HCT116 (cell line): ENCODE data around the gene CIROP. TPM values are rescaled to one million over a fixed set of nuclear protein-coding genes. Genes with fewer than 3 reads are reported as not detected.

Source experiments
- ATAC-seq: fragments of 200-7000 bp; cut with Tn5 transposase; 2 replicates; pipeline ENCODE4 v1.9.1; 2020; ENCODE audit warnings: mild to moderate bottlenecking, moderate library complexity
- BruUV-seq: library from RNA; stranded (reverse); fragments of 400-500 nt; replicated peaks from 2 replicates; lab custom pipeline; 2021; lab: Mats Ljungman, UMichigan
- CTCF ChIA-PET: fragments of 300-600 bp; sonication (Branson Sonifier 250); formaldehyde crosslinking; loops from one replicate; lab custom pipeline; 2021; ENCODE audit warnings: antibody characterized with exemption; lab: Charles Lee
- POLR2A ChIA-PET: fragments of 300-600, 350-600 bp; sonication (Branson Sonifier 250); formaldehyde crosslinking; loops from one replicate; lab custom pipeline; 2021; ENCODE audit warnings: antibody characterized with exemption; lab: Charles Lee
- RAD21 ChIA-PET, 2 experiments: fragments of 300-600 bp; sonication (Branson Sonifier 250); formaldehyde crosslinking; loops; one replicate each; lab custom pipeline; 2023; ENCODE audit warnings: low total read pairs in 2 of 2; ENCODE audit not compliant: uncharacterized antibody in 2 of 2, unreplicated experiment in 2 of 2, low non-redundant PET in 1 of 2; lab: Charles Lee
- DNase-seq: peaks from one replicate; pipeline ENCODE4 v3.0.0-alpha.2; 2010; ENCODE audit warnings: low read depth, low spot score
- H2AFZ ChIP-seq: fragments of 200-600 bp; shearing (Covaris generic), sonication (generic); 2 replicates; pipeline ENCODE4 v1.6.1; 2017; ENCODE audit warnings: low read depth, mixed run types, mixed read lengths, antibody characterized with exemption, low read length; ENCODE audit not compliant: poor library complexity, severe bottlenecking
- H3K27ac ChIP-seq: 2 replicates; pipeline ENCODE4 v1.5.1; 2012; ENCODE audit warnings: low read depth, low read length
- H3K27me3 ChIP-seq: fragments of 200-600 bp; sonication (generic); 2 replicates; pipeline ENCODE4 v1.6.1; 2016; ENCODE audit warnings: mixed run types, low read length, mixed read lengths; ENCODE audit not compliant: insufficient read depth
- H3K36me3 ChIP-seq, 2 experiments: fragments of 200-500 bp in 1 of 2; fragments of 200-600 bp in 1 of 2; sonication (Bioruptor generic) in 1 of 2; sonication (generic) in 1 of 2; 2 replicates each; pipeline versions ENCODE4 v1.5.1 to v1.6.1; 2014 to 2016; ENCODE audit warnings: low read length in 2 of 2, inconsistent platforms in 1 of 2, mixed read lengths in 1 of 2, mixed run types in 1 of 2; ENCODE audit not compliant: insufficient read depth in 2 of 2, control insufficient read depth in 1 of 2
- H3K4me1 ChIP-seq, 2 experiments: fragments of 200-600 bp in 1 of 2; sonication (generic) in 1 of 2; 2 replicates each; pipeline versions ENCODE4 v1.5.1 to v1.6.1; 2012 to 2017; ENCODE audit warnings: low read length in 2 of 2, inconsistent platforms in 1 of 2, mild to moderate bottlenecking in 1 of 2, mixed read lengths in 1 of 2, mixed run types in 1 of 2, moderate library complexity in 1 of 2; ENCODE audit not compliant: insufficient read depth in 2 of 2, control insufficient read depth in 1 of 2
- H3K4me2 ChIP-seq: fragments of 200-600 bp; sonication (generic); 2 replicates; pipeline ENCODE4 v1.6.1; 2017; ENCODE audit warnings: mixed run types, low read length, mixed read lengths
- H3K4me3 ChIP-seq, 2 experiments: fragments of 200-600 bp in 1 of 2; sonication (generic) in 1 of 2; replicated peaks in 1 of 2; 2 replicates each; pipeline ENCODE4 v1.5.1; 2011 to 2016; ENCODE audit warnings: low read length in 2 of 2, control low read depth in 1 of 2, low read depth in 1 of 2, mild to moderate bottlenecking in 1 of 2, mixed read lengths in 1 of 2, mixed run types in 1 of 2
- H3K79me2 ChIP-seq: fragments of 200-600 bp; sonication (generic); 2 replicates; pipeline ENCODE4 v1.6.1; 2017; ENCODE audit warnings: mild to moderate bottlenecking, mixed run types, low read length, moderate library complexity, mixed read lengths; ENCODE audit not compliant: insufficient read depth
- H3K9ac ChIP-seq: fragments of 200-600 bp; sonication (generic); 2 replicates; pipeline ENCODE4 v1.6.1; 2016; ENCODE audit warnings: low read length, mixed read lengths
- H3K9me2 ChIP-seq: fragments of 200-600 bp; sonication (generic), shearing (Covaris generic); 2 replicates; pipeline ENCODE4 v1.6.1; 2017; ENCODE audit warnings: mixed run types, mild to moderate bottlenecking, moderate library complexity; ENCODE audit not compliant: insufficient read depth
- H3K9me3 ChIP-seq, 2 experiments: fragments of 200-500 bp in 1 of 2; fragments of 200-600 bp in 1 of 2; sonication (Bioruptor generic) in 1 of 2; sonication (generic) in 1 of 2; 2 replicates each; pipeline ENCODE4 v1.6.1; 2014 to 2017; ENCODE audit warnings: low read length in 2 of 2, mixed read lengths in 2 of 2, inconsistent platforms in 1 of 2, low read depth in 1 of 2, mild to moderate bottlenecking in 1 of 2, mixed run types in 1 of 2, moderate library complexity in 1 of 2; ENCODE audit not compliant: control insufficient read depth in 1 of 2, insufficient read depth in 1 of 2
- H4K20me1 ChIP-seq: fragments of 200-600 bp; sonication (generic), shearing (Covaris generic); 2 replicates; pipeline ENCODE4 v1.6.1; 2017; ENCODE audit warnings: mixed run types, mild to moderate bottlenecking, moderate library complexity; ENCODE audit not compliant: insufficient read depth
- EZH2 ChIP-seq: fragments of 200-600 bp; sonication (generic); IDR thresholded peaks from 2 replicates; pipeline ENCODE4 v1.6.1; 2017; ENCODE audit warnings: antibody characterized with exemption, mixed run types
- JUND ChIP-seq: IDR thresholded peaks from 2 replicates; pipeline ENCODE4 v1.6.1; 2012
- POLR2A ChIP-seq: IDR thresholded peaks from 2 replicates; pipeline ENCODE4 v1.7.0; 2011; ENCODE audit warnings: borderline replicate concordance; ENCODE audit not compliant: insufficient read depth, insufficient read length; ENCODE audit errors: extremely low read depth
- POLR2AphosphoS5 ChIP-seq: IDR thresholded peaks from 2 replicates; pipeline ENCODE4 v1.6.1; 2011; ENCODE audit warnings: mild to moderate bottlenecking, low read depth, low read length, moderate library complexity
- RAD21 ChIP-seq: IDR thresholded peaks from 2 replicates; pipeline ENCODE4 v1.6.1; 2012; ENCODE audit warnings: low read depth, mild to moderate bottlenecking
- SIN3A ChIP-seq: IDR thresholded peaks from 2 replicates; pipeline ENCODE4 v1.6.1; 2012; ENCODE audit warnings: low read depth
- SP1 ChIP-seq: IDR thresholded peaks from 2 replicates; pipeline ENCODE4 v1.6.1; 2012; ENCODE audit warnings: low read depth
- YY1 ChIP-seq: IDR thresholded peaks from 2 replicates; pipeline ENCODE4 v1.6.1; 2011; ENCODE audit warnings: low read length, low read depth, moderate library complexity, mild to moderate bottlenecking; ENCODE audit not compliant: insufficient replicate concordance; ENCODE audit errors: extremely low read depth
- ZFX ChIP-seq: fragments of 450-650 bp; IDR thresholded peaks from 2 replicates; pipeline ENCODE4 v1.6.1; 2017
- intact Hi-C: fragments of 100-400 bp; cut with micrococcal nuclease; formaldehyde crosslinking; loops from 2 replicates; pipeline ENCODE4 v1.10.0; 2022
- total RNA-seq: library from RNA; stranded (reverse); gene quantifications from one replicate; pipeline ENCODE4 v1.2.1, GENCODE V29; 2021; ENCODE audit not compliant: unreplicated experiment
- TF ChIP-seq, protein P1 (sequence below): IDR thresholded peaks from 2 replicates; pipeline ENCODE4 v1.6.1; 2012; ENCODE audit warnings: low read depth
- TF ChIP-seq, protein P2 (sequence below), 3 experiments: fragments of 200-600 bp in 1 of 3; sonication (generic) in 1 of 3; IDR thresholded peaks in 2 of 3; conservative IDR thresholded peaks in 1 of 3; 2 replicates each; pipeline ENCODE4 v1.5.1; 2012 to 2017; ENCODE audit warnings: low read depth in 2 of 3, low read length in 2 of 3, antibody characterized with exemption in 1 of 3, borderline replicate concordance in 1 of 3, control low read depth in 1 of 3, mild to moderate bottlenecking in 1 of 3, mixed read lengths in 1 of 3, mixed run types in 1 of 3, moderate library complexity in 1 of 3; ENCODE audit not compliant: insufficient read depth in 1 of 3

Gene CIROP
- total RNA-seq, 1 experiment from 2014 or later: not detected

DNA sequence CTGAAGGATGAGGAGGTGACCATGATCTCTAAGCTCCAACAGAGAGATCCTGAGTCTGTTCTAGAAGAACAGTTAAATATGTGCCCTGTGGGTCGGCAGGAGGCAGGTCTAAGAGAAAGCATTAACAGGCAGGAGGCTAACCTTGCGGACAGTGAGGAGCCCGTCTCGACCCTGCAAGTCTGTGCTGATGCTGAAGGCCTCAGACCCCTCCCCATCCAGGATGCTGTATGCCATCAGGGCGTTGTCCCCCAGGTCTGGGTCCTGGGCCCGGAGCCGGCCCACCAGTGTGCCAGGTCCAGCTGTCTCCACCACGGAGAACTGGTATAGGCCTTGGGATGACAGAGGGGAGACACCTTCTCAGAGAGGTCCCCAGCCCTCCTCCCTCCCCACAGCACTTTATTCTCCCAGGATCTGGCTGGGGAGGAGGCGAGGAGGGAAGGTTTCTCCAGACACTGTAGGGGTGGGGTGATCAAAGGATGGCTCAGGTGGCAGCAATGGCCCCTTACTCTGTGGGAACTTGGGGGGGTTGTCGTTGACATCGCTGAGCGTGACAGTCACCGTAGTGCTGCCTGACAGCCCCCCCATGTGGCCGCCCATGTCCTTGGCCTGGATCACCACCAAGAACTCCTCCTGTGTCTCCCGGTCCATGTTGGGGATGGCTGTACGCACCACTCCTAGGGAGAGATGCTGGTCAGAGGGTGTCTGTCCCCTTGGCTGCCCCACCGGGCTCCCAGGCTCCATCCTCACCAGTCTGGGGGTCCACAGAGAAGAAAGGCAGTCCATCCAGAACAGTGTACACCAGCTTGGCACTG lies 50.6 kb downstream of the CIROP start:
- ChIA-PET POLR2A (interaction anchor here (1.3 kb wide), 1 partner anchor 41 kb away, joined by 3 read pairs; the partner anchor contains the start of genes ACIN1 and C14orf119), RAD21 (interaction anchor here in 1 of 2 experiments (0.6 to 0.7 kb wide), 2 partner anchors 67 to 468 kb away, joined by 3 read pairs; no protein-coding TSS in a partner anchor), CTCF (interaction anchor here (2.1 to 9.9 kb wide), 2 partner anchors 48 to 70 kb away, joined by 9 to 175 read pairs; partner anchors contain the start of gene AJUBA)
- Histone ChIP-seq H2AFZ (no peak overlapping the region), H3K27me3 (no peaks in the 10 kb centered on the region), H3K36me3 (peaks cover under 1 to 6% of the 10 kb centered on the region in 2 experiments; a peak in 3 of 4 replicates), H3K9ac (no peak overlapping the region), H3K79me2 (no peaks in the 10 kb centered on the region), H3K9me2 (no peaks in the 10 kb centered on the region), H3K9me3 (no peaks in the 10 kb centered on the region), H3K4me2 (no peak overlapping the region), H4K20me1 (no peaks in the 10 kb centered on the region), H3K27ac (no peak overlapping the region), H3K4me1 (peaks cover 12 to 28% of the 10 kb centered on the region in 2 experiments), H3K4me3 (no peak overlapping the region)
- ATAC-seq (no peak), DNase-seq (no peak)
- peak; percentile 58 for TF ChIP-seq RAD21
- TF ChIP-seq EZH2: no peak
- no peak for TF ChIP-seq SP1
- no peak for TF ChIP-seq POLR2A
- TF ChIP-seq, protein P1, sequence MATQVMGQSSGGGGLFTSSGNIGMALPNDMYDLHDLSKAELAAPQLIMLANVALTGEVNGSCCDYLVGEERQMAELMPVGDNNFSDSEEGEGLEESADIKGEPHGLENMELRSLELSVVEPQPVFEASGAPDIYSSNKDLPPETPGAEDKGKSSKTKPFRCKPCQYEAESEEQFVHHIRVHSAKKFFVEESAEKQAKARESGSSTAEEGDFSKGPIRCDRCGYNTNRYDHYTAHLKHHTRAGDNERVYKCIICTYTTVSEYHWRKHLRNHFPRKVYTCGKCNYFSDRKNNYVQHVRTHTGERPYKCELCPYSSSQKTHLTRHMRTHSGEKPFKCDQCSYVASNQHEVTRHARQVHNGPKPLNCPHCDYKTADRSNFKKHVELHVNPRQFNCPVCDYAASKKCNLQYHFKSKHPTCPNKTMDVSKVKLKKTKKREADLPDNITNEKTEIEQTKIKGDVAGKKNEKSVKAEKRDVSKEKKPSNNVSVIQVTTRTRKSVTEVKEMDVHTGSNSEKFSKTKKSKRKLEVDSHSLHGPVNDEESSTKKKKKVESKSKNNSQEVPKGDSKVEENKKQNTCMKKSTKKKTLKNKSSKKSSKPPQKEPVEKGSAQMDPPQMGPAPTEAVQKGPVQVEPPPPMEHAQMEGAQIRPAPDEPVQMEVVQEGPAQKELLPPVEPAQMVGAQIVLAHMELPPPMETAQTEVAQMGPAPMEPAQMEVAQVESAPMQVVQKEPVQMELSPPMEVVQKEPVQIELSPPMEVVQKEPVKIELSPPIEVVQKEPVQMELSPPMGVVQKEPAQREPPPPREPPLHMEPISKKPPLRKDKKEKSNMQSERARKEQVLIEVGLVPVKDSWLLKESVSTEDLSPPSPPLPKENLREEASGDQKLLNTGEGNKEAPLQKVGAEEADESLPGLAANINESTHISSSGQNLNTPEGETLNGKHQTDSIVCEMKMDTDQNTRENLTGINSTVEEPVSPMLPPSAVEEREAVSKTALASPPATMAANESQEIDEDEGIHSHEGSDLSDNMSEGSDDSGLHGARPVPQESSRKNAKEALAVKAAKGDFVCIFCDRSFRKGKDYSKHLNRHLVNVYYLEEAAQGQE: no peak
- TF ChIP-seq, protein P2, sequence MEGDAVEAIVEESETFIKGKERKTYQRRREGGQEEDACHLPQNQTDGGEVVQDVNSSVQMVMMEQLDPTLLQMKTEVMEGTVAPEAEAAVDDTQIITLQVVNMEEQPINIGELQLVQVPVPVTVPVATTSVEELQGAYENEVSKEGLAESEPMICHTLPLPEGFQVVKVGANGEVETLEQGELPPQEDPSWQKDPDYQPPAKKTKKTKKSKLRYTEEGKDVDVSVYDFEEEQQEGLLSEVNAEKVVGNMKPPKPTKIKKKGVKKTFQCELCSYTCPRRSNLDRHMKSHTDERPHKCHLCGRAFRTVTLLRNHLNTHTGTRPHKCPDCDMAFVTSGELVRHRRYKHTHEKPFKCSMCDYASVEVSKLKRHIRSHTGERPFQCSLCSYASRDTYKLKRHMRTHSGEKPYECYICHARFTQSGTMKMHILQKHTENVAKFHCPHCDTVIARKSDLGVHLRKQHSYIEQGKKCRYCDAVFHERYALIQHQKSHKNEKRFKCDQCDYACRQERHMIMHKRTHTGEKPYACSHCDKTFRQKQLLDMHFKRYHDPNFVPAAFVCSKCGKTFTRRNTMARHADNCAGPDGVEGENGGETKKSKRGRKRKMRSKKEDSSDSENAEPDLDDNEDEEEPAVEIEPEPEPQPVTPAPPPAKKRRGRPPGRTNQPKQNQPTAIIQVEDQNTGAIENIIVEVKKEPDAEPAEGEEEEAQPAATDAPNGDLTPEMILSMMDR (IDR thresholded peaks at IDR 0.05 in 2 of 3, conservative IDR thresholded peaks at IDR 0.05 in 1 of 3; ENCODE audit: borderline replicate concordance in 1 of 3, insufficient read depth in 1 of 3, low read depth in 2 of 3, low read length in 2 of 3): peak; percentile 33 to 48 (median 37); a peak in 4 of 6 replicates
- TF ChIP-seq POLR2AphosphoS5: no peak
- TF ChIP-seq ZFX: no peak
- no peak for TF ChIP-seq YY1
- no peak for TF ChIP-seq SIN3A
- TF ChIP-seq JUND: no peak
- no TSS peak for BruUV-seq
- intact Hi-C loops: no loop called here
